ENCODE data around the gene SMPD2. TPM values are rescaled to one million over a fixed set of nuclear protein-coding genes. Genes with fewer than 3 reads are reported as not detected.
"Not testable (repeated sequence)": the region's sequence is repeated elsewhere in the genome, so short reads cannot be mapped to it uniquely, and the experiment has no call there.

SMPD2 gene
- total RNA-seq, 1 experiment from 2014 or later, result 10.7 TPM

- no peak for DNase-seq (ENCODE audit: extremely low read depth, low read depth)
Observed at GRCh38 chr6:109460161-109460829, 19.8 kb downstream of the SMPD2 start.

- not testable (repeated sequence) for DNase-seq (ENCODE audit: extremely low read depth, low read depth)
Observed at GRCh38 chr6:109461205-109461604, 20.7 kb downstream of the SMPD2 start.

DNA sequence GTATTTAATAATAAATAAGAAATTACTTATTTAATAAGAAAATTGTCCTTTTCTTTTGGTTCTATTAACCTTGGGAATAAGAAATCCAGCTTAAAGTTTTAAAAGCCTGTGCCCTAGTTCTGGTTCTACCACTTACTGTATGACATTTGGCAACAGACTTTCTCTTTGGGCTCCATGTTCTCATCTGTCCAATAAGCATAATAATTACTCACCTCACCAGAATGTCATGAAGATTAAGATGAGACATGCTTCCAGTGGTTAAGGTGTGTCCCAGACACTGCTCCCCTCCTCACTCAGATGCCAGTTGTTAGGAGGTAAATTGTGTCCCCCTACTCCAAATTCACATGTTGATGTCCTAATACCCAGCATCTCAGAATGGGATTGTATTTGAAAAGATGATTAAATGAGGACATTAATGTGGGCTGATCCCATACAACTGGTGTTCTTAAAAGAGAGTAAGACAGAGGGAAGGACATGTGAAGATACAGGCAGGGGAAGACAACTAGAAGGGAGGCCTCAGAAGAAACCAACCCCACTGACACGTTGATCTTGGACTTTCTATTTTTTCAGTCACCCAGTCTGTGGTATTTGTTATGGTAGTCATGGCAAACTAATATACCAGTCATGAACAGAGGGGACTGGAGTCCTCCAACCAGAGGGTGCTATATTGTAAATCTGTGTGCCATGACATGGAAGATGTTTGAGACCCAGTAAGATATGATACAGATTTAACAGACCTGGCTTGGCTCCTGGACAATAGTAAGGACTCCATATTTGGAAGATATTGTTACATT lies 21.4 kb downstream of the SMPD2 start:
- DNase-seq (ENCODE audit: extremely low read depth, low read depth), result no peak

DNA sequence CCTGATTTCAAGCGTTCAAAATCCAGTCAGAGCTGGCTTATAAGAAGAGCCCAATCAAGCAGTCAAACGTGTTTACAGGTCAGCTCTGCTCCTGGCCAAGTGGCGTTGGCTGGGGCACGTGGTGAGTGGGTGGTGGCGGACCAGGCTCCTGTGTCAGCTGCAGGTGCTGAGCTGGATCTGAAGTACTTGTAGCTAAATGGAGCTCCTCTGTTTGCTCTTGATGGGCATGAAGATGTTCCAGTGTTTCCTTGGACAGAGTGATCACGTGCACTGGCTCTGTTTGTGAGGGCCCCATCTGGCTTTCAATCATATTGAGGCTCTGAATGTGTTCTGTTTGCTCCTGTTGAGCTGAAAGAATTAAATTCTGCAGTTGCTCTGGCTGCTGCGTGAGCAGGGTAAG lies 25.2 kb downstream of the SMPD2 start:
- no peak for DNase-seq (ENCODE audit: extremely low read depth, low read depth)

- no peak for DNase-seq (ENCODE audit: extremely low read depth, low read depth)
Observed at GRCh38 chr6:109466212-109466923, 25.8 kb downstream of the SMPD2 start.

DNA sequence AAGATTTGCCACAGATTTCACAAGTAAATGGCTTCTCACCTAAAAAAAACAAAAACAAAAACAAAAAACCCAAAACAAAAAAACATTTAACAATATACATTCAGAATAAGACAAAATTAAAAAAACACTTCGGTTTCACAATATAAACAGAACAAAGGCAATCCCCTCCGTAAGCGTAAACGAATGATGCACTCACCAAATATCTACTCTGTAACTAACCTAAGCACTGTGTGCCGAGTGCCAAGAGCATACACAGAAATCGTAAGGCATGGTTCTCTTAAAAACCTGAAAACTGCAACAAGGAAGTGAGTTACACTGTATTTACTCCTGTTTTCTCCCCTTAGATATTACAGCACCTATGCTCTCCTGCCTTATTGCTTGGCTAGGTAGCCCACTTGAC lies 27.2 kb downstream of the SMPD2 start:
- DNase-seq (ENCODE audit: extremely low read depth, low read depth), result no peak

GRCh38 chr6:109469591-109470189 lies 29.2 kb downstream of the SMPD2 start:
- DNase-seq (ENCODE audit: extremely low read depth, low read depth), result no peak

GRCh38 chr6:109471105-109471810 lies 30.7 kb downstream of the SMPD2 start:
- no peak for DNase-seq (ENCODE audit: extremely low read depth, low read depth)

DNA sequence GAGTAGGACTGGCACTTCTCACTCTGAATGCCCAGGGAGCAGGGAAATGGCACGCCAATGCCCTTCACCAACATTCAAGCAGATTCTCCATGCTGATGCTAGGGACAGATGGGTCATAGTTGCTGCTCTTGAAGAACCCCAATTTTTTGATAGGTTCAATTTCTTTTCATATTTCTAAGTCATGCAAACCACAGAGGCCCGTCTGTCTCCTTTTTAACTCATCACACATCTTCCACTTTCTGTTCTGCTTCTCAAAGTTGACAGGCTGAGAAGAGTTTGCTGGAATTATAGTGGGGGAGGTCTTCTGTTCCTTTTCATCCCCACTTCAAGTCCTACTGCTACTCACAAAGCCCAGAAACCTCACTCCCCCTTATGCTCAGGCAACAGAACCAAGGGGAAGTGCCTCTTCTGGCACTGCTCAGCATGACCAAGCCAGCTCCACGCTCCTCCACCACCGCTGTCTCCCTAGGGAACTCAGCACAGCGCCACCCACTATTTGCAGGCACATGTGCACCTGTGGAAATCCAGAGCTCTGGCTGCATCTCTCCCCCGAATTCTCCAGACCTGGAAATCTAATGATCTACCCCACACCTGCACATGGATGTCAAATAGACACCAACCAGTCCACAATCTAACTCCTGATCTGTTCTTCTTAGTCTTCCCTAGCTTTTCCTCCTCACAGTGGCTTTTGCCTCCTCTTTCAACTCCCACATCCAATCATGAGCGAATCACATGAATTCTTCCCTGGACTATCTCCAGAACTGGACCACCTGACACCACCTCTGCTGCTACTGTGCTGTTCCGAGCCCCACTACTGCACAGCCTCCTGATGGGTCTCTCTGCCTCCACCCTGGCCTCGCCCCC lies 31.8 kb downstream of the SMPD2 start:
- no peak for DNase-seq (ENCODE audit: extremely low read depth, low read depth)

DNA sequence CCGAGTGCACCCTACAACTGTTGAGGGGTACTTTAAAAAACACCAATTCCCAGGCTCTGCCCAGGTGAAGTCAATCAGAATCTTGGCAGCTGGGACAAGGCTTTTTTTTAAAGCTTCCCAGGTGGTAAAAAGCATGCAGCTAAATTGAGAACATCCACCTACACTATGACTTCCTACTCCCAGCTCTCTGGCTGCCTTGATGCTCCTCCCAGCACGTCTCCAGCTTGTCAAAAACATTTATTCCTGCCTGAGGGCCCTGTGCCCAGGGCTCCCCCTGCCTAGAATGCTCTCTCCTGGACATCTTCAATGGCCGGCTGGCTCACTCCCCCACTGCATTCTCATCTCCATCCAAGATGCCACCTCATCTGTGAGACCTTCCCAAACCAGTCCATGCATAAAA lies 32.6 kb downstream of the SMPD2 start:
- DNase-seq (ENCODE audit: extremely low read depth, low read depth), result no peak

DNA sequence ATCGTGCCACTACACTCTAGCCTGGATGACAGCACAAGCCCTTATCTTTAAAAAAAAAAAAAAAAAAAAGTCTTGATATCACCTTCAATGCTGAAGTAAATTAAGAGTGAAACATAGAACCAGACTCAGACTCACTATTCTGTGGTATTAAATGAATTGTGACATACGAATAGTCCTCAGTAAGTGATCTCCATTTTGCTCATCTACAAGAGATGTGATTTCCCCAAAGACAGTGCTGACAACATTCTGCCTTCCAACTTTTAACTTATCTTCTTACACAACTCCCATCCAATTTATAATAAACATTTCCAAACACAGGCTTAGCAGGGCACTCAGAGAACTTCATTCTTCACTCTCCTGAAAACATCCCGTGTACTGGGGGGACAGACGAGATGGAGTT lies 34.5 kb downstream of the SMPD2 start:
- no peak for DNase-seq (ENCODE audit: extremely low read depth, low read depth)

DNA sequence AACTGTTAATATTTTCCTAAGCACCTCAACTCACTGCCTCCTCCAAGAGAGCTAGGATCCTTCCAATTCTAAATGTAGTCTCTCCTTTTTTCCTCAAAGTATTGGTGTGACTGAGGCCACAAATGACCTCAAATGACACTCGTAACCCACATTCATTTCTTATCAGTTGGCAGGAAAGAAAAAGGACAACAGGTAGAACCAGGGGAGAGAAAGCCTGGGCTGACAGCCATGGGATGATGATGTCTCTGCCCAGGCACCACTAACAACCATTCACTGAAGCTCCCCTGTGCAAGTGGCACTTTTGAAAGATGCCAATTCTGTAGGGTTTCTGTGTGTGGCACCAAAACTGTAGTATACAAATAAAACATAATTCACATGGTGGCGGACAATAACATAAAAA lies 35.1 kb downstream of the SMPD2 start:
- DNase-seq (ENCODE audit: extremely low read depth, low read depth), result no peak

DNA sequence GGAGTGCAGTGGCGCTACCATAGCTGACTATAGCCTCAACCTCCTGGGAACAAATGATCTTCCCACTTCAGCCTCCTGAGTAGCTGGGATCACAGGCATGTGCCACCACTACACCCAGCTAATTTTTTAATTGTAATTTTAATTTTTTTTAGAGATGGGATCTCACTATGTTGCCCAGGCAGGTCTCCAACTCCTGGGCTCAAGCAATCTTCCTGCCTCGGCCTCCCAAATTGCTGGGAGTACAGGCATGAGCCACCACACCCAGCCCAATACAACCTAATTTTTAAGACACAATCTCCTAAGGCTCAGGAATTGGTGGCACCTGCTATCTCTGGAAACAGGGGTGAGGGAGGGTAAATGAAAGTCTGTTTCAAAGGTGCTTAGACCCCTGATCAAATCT lies 36.7 kb downstream of the SMPD2 start:
- DNase-seq (ENCODE audit: extremely low read depth, low read depth), result no peak

GRCh38 chr6:109477725-109478124 lies 37.2 kb downstream of the SMPD2 start:
- DNase-seq (ENCODE audit: extremely low read depth, low read depth), result no peak

GRCh38 chr6:109478222-109478805 lies 37.8 kb downstream of the SMPD2 start:
- no peak for DNase-seq (ENCODE audit: extremely low read depth, low read depth)

- DNase-seq (ENCODE audit: extremely low read depth, low read depth), result no peak
Observed at GRCh38 chr6:109478841-109479624, 38.5 kb downstream of the SMPD2 start.

DNA sequence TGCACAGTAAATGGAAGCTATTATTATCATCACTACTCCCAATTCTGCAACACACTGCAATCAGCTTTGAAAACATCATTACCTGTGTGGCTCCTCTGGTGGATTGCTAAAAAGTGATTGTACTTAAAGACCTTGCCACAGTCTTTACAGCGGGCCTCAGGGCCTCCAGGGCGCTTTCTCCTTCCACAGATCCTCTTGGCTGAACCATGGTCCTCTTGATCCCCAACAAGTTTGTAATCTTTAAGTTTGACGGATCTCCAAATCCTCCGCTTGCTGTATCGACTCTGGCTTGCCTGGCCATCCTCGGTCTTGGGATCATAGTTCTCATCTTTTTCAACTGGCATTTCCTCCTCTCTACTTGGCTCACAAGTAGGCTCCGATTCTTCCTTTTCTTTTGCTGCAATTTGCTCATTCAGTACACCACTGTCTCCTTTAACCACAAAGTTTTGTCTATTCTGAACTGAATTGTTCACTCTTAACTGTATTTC lies 40.5 kb downstream of the SMPD2 start:
- no peak for DNase-seq (ENCODE audit: extremely low read depth, low read depth)

All from NCI-H460 (cell line).